HG02610 (cell line): Measurements from ENCODE around the gene NMNAT2.

ENCODE experiments used
- ATAC-seq: cut with Tn5 transposase; IDR thresholded peaks from one replicate; pipeline ENCODE4 v1.9.1; 2021; ENCODE audit warnings: mild to moderate bottlenecking, moderate library complexity; ENCODE audit not compliant: unreplicated experiment

The NMNAT2 gene

DNA sequence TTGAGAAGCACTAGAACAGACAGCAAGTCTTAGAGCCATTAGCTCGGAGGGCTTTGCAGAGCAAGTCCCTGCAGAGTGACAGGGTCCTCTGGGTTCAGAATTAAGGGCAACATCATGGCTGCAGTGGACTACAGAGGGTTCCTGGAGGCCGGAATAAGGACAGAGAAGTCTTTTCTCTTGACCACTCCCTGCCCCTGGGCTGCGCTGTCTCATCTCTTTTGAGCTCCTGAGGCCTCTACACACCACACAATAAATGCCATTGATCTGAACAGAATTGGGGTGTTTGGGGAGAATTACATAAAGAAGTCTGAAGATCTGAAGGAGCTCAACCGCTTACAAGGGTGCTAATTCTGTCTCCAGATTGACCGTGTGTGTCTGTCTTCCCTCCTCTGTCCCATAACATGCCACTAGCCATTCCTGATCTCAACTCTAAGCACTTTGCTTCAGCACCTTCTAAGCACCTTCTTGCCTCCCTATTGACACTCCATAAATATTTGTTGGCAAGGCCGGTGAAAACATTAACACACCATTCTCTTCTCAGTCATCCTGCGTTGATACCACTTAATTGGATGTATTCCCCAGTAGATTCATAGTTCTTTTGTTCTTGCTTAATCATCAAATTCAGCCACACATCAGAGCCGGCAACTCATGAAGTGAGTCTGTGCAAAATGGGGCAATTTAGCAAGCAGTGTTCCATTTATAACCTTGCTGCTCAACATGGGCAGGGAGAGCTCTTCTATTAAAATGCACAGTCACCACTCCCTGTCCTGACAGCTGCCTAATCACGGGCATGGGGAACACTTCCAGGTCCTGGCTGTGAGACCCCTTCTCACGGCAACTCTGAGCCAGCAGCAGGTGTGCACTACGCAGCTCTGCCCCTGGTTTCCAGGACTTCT, 49.7 kb downstream of the NMNAT2 start:
- ATAC-seq, result no peak

DNA sequence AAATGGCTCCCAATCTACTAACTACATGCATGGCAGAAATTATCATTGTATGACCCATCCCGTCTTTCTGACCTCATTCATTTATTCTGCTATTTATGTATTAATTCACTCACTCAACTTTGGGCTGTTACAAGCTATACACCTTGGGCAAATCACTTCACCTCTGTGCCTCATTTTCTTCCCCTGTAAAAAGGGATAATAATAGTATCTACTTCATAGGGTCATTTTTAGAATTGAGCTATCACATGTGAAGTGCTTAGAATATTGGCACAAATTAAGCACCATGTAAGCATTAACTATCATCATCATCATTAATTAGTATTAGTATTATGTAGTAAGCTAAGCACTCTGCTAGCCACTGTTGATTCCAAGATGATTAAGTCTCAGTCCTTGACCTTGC, 52.1 kb downstream of the NMNAT2 start:
- no peak for ATAC-seq

GRCh38 chr1:183365676-183366075, 52.5 kb downstream of the NMNAT2 start:
- ATAC-seq, result no peak

DNA sequence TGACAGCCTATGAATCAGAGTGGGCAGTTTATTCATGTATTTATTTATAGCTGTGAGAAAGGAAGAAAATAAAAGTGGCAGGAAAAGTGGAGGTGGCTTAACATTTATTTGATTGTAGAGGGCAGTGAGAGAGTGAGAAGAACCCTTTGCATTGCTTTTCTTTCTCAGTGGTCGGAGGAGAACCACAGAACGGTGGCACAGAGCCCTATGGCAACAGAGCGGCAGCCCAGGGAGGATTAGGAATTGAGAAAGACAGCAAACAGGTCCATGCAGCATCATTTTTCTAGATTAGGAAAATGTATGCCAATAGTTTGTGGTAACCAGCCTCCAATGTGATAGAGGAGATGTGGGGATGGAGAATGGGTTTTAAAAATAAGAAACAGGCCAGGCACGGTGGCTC, 53.1 kb downstream of the NMNAT2 start:
- no peak for ATAC-seq

DNA sequence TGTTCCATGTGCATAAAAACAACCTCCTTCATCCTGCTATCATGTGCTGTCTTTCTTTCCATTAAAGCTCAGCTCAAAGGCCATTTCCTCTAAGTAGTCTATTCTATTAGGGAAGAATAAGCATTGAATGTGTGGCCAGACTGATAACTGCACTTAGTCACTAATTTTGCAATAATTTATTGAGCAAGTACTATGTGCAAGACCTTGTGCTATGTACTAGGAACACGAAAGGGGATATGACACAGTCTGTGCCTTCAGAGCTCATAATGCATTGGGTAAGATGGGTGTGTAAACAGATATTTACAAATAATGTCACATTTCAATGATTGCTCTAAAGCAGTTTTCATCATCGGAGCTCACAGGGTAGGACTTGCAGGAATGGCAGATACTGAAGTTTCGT, 54.2 kb downstream of the NMNAT2 start:
- no peak for ATAC-seq

- no peak for ATAC-seq
These were observed 57.1 kb downstream of the NMNAT2 start for GRCh38 chr1:183361081-183361480.

DNA sequence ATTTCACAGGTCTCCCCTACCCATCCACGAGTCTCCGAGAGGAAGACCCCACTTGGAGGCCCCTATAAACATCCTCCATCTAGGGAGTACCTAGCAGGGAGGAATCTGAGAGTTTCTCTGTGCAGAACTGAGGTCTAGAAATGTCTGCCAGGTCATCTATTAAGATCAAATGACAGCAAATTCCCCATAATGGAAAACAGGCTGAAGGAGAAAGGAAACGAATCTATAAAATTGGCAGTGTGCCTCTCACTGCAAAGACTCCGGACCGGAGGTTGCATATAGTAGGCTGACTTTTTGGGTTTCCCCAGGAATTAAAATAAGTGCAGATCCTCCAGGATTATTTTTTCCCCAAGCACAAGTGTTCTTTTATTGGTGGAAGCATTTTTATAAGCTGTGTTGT, 57.7 kb downstream of the NMNAT2 start:
- no peak for ATAC-seq

DNA sequence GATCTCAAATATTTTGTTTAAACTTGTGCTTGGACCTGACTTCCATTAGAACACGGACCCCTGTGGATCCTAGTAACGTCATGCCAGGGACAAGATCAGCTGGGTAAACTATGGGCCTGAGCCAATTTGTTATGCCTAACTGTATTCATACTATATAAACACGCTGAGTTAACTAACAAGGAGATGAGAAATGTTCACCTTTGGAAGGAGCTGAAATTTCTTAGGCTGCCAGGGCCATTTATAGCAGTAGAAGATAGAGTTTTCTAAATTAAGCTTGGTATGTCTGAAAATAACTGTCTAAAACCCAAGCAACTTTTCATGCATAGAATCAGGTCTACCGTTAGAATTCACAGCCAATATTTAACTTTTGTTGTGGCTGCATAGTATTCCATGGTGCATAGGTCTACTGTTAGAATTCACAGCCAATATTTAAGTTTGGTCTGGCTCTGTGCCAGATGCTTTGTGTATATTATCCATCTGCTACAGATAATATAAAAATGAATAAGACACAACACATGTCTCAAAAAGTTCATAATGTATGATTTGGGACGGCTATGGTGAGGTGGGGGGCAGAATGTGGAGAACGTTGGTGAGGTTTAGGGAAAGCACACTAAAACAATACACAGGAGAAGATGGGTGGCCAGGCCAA, 61.5 kb downstream of the NMNAT2 start:
- ATAC-seq, result no peak

GRCh38 chr1:183355797-183356196, 62.4 kb downstream of the NMNAT2 start:
- no peak for ATAC-seq

- ATAC-seq, result no peak
These were observed 63.0 kb downstream of the NMNAT2 start for GRCh38 chr1:183355181-183355580.

DNA sequence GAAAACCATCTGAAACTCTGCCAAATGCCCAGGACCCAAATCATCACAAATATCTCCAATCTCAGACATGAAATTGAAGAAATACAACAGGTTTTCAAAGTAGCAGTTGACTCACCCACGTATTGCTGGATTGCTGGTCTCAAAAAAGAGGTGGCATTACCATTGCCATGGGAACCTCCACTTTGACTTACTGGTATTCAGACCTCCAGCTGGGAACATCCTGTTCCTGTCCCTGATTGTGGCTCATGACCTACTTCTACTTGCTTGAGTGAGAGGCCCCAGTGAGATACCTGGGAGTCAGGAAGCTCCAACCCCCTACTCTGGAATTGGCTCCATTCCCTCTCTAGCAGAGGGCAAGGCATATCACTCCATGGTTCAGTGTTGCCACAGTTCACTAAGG, 64.6 kb downstream of the NMNAT2 start:
- no peak for ATAC-seq

- ATAC-seq, result no peak
These were observed 68.9 kb downstream of the NMNAT2 start for GRCh38 chr1:183349201-183349711.

DNA sequence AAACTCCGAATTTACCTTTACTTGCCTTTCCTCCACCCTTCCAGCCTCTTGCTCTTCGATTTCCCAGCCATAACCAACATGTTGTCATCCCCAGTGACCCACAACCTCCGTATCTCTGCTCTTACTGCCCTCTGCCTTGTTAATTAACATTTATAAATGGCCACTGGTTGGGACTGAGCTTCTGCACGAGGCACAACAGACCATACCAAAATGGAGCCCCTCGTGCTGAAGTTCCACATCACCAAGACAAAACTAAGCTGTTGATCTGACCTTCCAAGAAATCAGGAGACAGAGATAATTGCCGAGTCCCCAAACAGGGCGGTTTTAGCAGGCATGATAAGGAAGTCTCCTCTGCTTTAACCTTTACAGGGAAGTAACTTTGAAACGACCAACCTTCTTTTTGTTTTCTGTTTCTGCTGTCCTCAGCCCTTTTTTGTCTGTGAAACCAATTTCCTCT, 71.9 kb downstream of the NMNAT2 start:
- ATAC-seq, result no peak

DNA sequence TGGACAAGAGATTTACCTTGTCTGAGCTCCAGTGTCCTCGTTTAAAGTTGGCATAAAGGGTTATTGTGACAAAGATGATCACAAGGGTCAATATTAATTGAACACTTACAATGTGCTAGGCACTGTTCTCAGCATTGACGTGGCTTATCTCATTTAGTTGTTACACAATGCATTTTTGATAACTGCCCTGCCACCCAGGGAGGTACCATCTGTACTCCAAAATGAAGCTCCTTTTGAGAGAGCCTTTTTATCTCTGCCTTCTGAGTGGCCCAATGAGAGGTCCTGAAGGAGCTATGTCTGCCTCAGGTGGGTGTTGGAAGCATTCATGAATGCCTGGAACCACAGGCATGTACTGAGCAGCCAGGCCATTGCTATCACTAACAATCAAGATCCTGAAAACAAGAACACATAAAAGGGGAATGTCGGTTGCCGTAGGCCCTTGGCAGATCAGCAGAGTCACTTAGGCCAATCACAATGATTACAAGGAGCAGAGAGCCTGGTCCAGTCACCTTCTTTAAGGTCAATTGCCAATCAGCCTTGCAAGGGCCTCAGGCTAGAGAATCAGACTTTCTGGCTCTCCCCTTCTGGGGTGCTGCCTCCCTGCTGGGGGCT, 78.5 kb downstream of the NMNAT2 start:
- ATAC-seq, result no peak

GRCh38 chr1:183331091-183331742, 87.0 kb downstream of the NMNAT2 start:
- no peak for ATAC-seq

DNA sequence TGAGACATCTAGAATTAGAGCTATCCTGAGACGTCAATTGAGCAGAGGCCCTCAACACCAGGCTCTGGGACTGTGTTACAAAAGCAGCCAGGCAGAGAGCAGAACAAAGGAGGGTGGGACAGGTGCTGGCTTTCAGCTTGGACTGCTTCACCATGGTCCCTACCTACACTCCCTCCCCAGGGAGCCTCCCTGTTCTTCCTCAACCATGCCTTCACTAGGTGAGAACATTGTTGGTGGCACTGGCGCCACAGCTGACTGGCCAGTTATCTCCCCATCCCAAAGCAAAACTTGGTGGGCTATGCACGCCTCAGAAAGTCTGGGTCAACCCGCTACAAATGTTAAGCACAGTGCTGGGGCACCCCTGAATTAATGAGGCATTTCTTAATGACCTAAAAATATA, 87.8 kb downstream of the NMNAT2 start:
- no peak for ATAC-seq

GRCh38 chr1:183328371-183328770, 89.8 kb downstream of the NMNAT2 start:
- no peak for ATAC-seq

DNA sequence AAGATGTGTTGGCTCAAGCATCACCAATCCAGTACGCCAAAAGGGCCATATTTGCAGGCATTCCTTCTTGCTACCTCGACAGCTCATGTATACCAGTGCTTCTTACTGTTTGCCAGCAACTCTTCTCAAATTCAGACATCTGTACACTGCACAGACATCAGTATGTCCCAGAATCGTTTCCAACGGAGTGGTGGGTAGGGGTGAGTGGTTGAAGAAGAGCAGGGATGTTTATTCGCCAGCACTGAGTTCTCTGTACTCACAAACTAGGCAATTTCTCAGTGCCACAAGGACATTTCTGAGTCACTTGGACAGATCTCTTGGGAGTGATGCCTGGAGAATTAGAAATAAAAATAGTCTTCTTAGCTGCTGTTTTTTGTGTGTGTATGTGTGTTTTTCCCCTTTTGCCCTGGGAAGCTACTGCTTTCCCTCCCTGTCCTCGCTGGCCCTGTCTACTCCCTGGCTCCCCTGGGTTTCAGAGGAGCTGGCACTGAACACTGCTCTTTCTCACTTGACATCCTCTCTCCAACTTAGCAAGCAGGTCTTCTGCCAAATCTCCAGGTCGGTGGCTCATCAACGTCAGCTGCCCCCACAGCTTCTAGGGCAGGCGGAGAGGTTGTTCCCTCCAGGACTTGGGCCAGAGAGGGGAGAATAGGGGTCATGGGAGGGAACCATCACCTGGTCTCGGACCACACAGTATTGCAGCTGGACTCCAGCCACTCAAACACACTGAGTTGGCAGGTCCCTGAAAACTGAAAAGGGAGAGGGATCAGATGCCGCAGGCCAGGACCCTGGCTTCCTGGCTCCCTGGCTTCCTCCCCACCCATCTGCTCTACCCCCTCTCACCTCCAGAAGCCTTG, 90.5 kb downstream of the NMNAT2 start:
- ATAC-seq, result no peak

GRCh38 chr1:183323849-183324683, 94.1 kb downstream of the NMNAT2 start:
- ATAC-seq, result peak; percentile 59
